Stimulated activated CD8-positive, alpha-beta memory T cell treated with anti-CD3 and anti-CD28 coated beads, Interleukin-4, amount 100 ng/mL, for 4 hours (primary cell): ENCODE data around the gene STRIP1.

ENCODE experiments used
- DNase-seq, 2 donors: peaks; one replicate each; pipeline ENCODE4 v3.0.0-alpha.2; 2020; ENCODE audit warnings: low read depth in 2 of 2, low spot score in 1 of 2

Gene STRIP1

GRCh38 chr1:110091791-110092190, 57.4 kb downstream of the STRIP1 start:
- DNase-seq = no peak

GRCh38 chr1:110092991-110093390, 58.6 kb downstream of the STRIP1 start:
- no peak for DNase-seq

GRCh38 chr1:110094931-110095654, 60.7 kb downstream of the STRIP1 start:
- no peak for DNase-seq

- no peak for DNase-seq
These were observed 63.2 kb downstream of the STRIP1 start for GRCh38 chr1:110097507-110098221.

- DNase-seq = no peak
These were observed 64.0 kb downstream of the STRIP1 start for GRCh38 chr1:110098222-110099026.

GRCh38 chr1:110100335-110100734, 65.9 kb downstream of the STRIP1 start:
- DNase-seq = no peak

GRCh38 chr1:110102081-110102480, 67.7 kb downstream of the STRIP1 start:
- DNase-seq = no peak
